NCI-H345 (cell line): ENCODE data around the gene TRAF2.
"Not testable (repeated sequence)": the region's sequence is repeated elsewhere in the genome, so short reads cannot be mapped to it uniquely, and the experiment has no call there.

Source experiments
- DNase-seq: peaks from one replicate; lab custom pipeline; 2025; lab: John Stamatoyannopoulos, UW

TRAF2 gene

GRCh38 chr9:136882109-136882946, 4.0 kb upstream of the TRAF2 start:
- DNase-seq: no peak

GRCh38 chr9:136882947-136883283, 3.4 kb upstream of the TRAF2 start:
- not testable (repeated sequence) for DNase-seq

DNA sequence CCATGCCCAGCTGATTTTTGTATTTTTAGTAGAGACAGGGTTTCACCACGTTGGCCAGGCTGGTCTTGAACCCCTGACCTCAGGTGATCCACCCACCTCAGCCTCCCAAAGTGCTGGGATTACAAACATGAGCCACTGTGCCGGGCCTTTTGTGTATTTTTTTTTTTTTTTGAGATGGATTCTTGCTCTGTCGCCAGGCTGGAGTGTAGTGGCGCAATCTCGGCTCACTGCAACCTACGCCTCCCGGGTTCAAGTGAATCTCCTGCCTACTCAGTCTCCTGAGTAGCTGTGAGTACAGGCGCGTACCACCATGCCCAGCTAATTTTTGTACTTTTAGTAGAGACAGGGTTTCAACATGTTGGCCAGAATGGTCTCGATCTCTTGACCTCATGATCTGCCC, 2.6 kb upstream of the TRAF2 start:
- DNase-seq: not testable (repeated sequence)

GRCh38 chr9:136886610-136887597, 588 bp downstream of the TRAF2 start:
- DNase-seq: peak; percentile 72

GRCh38 chr9:136888454-136888853, 2.1 kb downstream of the TRAF2 start:
- DNase-seq: no peak

- no peak for DNase-seq
These were observed 3.5 kb downstream of the TRAF2 start for GRCh38 chr9:136889858-136890257.

GRCh38 chr9:136890661-136891060, 4.3 kb downstream of the TRAF2 start:
- DNase-seq: no peak

GRCh38 chr9:136896027-136896426, 9.7 kb downstream of the TRAF2 start:
- no peak for DNase-seq

GRCh38 chr9:136898483-136899100, 12.3 kb downstream of the TRAF2 start:
- no peak for DNase-seq

- DNase-seq: no peak
These were observed 12.9 kb downstream of the TRAF2 start for GRCh38 chr9:136899196-136899595.

DNA sequence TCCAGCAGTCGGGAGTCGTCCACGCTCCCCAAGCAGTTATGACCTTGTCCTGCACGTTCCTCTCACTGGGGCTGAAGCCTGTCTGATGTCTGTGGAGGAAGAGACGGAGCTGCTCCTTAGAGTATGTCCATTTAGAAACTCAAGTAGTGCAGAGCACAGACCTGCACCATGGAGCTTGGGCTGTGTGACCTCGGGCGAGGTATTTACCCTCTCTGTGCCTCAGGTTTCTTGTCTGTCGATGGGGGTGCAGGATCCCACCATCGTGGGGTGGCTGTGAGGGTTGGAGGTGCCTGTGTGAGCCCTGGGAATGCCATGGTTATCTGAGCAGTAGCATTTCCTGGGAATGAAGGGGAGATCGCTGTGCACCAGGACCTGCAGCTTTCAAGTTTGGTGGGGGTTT, 14.2 kb downstream of the TRAF2 start:
- no peak for DNase-seq

- no peak for DNase-seq
These were observed 14.7 kb downstream of the TRAF2 start for GRCh38 chr9:136900988-136901515.

- no peak for DNase-seq
These were observed 15.4 kb downstream of the TRAF2 start for GRCh38 chr9:136901516-136902258.

DNA sequence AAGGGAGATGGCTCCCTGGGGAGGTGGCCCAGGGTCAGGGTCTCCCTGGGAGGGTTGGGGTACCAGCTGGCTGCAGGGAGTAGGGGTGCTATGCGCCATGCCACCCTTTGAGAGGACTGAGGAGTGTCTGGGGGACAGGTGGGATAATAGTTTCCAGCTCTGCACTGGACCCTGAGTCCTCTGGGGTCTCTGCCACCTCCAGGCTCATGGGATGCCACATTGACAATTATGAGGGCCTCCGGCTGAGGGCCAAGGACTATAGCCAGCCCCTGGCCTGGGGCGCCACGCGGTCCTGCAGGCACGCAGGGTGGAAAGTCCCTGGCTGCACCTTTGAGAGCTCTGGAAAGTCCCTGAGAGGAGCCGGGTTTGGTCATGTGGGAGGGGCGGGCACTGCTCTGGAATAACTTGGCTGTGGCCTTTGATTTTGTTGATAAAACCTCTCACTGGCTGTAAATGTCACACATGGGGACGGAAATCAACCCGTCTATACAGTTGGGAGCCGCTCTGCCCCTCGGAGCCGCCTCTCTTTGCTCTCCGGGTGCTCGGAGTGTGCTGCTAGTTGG, 16.0 kb downstream of the TRAF2 start:
- DNase-seq: no peak

DNA sequence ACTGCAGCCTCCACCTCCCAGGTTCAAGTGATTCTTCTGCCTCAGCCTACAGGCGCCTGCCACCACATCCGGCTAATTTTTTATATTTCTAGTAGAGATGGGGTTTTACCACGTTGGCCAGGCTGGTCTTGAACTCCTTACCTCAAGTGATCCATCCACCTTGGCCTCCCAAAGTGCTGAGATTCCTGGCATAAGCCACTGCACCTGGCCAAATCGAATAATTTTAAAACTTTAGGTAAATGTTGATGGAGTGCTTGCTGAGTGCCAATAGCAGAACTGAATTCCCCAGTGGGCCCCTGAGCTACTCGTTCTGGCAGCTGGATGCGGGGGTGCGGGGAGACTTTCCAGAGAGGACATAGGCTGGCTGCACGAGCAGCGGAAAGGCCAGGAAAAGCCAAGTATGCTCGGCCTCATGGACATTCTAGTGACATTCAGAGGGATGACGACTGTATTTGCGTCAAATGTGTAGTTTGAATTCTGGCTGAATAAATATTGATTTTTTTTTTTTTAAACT, 16.8 kb downstream of the TRAF2 start:
- DNase-seq: no peak

DNA sequence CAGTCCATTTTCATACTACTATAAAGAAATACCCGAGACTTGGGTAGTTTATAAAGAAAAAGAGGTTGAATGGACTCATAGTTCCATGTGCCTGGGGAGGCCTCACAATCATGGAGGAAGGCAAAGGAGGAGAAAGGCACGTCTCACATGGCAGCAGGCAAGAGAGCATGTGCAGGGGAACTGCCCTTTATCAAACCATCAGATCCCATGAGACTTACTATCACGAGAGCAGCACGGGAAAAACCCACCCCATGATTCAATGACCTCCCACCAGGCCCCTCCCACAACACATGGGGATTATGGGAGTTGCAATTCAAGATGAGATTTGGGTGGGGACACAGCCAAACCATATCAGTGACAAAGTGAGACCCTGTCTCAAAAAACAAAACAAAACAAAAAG, 19.9 kb downstream of the TRAF2 start:
- no peak for DNase-seq

DNA sequence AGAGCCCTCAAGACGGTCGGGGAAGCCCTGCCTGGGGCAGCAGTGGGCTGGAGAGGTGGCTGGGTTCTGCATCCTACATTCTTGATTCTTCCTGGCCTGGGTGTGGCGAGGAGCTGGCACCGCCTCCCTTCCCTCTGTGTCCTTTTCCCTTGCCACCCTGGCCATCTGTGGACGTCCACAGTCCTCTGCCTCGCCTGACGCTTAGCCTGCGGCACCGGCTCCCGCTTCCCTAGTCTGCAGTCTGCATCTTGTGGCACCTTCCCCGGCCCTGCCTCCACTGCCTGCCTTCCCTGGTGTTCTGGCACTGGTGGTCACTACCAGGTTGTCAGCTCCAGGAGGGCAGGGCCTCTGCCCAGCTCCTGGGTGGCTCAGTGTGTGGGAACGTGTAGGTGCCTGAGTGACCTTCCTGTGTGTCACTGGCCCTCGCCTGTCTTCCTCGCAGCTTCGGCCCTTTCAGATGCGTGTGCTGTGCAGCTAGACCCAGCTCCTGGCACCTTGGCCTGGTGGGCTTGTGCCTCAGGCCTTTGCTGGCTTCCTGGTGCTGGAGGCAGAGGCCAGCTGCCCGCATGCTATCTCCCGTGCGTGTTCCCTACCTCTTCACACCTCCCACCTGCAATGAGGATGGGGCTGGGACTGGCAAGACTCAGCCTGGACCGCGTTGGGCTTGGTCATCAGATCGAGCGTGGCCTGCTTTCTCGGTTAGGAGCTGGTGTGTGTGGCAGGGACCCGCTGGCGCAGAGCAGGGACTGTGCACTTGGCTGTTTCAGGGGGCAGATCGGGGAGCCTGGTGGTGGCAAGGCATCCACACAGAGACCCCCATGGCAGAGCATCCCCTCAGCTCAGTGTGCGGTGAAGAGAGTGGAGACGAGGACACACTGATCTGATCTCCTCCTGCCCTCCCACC, 20.9 kb downstream of the TRAF2 start:
- DNase-seq: no peak

DNA sequence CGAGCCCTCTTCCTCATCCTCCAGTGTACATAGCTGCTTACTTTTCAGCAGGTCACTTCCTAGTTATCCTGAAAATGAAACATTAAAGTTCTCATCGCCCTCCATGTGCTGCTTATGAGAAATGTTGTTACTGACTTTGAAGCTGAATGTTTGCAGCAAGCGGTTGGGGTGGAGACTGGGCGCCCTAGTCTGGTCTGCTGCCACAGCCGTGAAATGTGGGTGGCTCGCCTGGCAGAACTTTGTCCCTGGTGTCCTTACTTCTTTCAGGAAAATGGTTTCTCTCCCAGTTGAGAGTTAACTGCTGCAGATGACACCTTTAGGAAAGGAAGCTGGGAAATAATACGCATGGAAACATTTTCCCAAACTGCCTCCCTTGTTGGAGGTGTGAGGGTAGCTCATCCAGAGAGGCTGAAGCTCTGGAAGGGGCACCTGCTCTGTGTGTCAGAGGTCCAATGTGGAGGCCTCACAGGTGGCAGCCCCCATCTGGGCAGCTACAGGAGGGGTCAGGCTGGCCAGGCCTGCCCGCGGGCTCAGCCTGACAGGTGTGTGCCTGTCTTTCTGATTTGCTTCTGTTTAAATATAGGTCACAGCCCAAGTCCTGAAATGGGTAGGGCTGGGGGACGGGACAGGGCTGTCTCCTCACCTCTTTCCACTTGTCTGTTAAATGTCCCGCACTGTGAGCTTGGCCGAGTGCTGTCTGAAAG, 24.0 kb downstream of the TRAF2 start:
- no peak for DNase-seq

- no peak for DNase-seq
These were observed 24.6 kb downstream of the TRAF2 start for GRCh38 chr9:136910901-136911245.
